CD4-positive, alpha-beta T cell (primary cell): ENCODE measurements around the gene MYL10. TPM values are rescaled to one million over a fixed set of nuclear protein-coding genes. Genes with fewer than 3 reads are reported as not detected.

Experiments
- ATAC-seq: fragments of 200-7000 bp; cut with Tn5 transposase; one replicate; pipeline ENCODE4 v1.10.0; 2022; ENCODE audit warnings: mild to moderate bottlenecking; ENCODE audit not compliant: poor library complexity
- CTCF ChIA-PET: fragments of 350-600 bp; sonication (Branson Sonifier 250); formaldehyde crosslinking; loops from one replicate; lab custom pipeline; 2021; ENCODE audit warnings: antibody characterized with exemption, inconsistent platforms; lab: Charles Lee
- POLR2A ChIA-PET: fragments of 350-600 bp; sonication (Branson Sonifier 250); formaldehyde crosslinking; loops from one replicate; lab custom pipeline; 2021; ENCODE audit warnings: antibody characterized with exemption, inconsistent platforms; lab: Charles Lee
- DNase-seq, 14 experiments: peaks; one replicate each; pipeline ENCODE4 v3.0.0-alpha.2; 2013 to 2020; ENCODE audit warnings: mixed read lengths in 2 of 14
- H3K27ac ChIP-seq, 2 donors: one replicate each; pipeline versions ENCODE4 v1.5.1 to v1.7.0; 2013; ENCODE audit warnings: low read length in 2 of 2, low read depth in 1 of 2, mild to moderate bottlenecking in 1 of 2
- H3K27me3 ChIP-seq, 2 experiments: 1 replicate in 1 of 2; 2 replicates in 1 of 2; pipeline versions ENCODE4 v1.6.1 to v1.7.0; 2013; ENCODE audit warnings: low read length in 2 of 2, control low read depth in 1 of 2, mild to moderate bottlenecking in 1 of 2, moderate library complexity in 1 of 2; ENCODE audit not compliant: insufficient read depth in 2 of 2, control insufficient read depth in 1 of 2
- H3K36me3 ChIP-seq: one replicate; pipeline ENCODE4 v1.6.1; 2013; ENCODE audit warnings: low read length, control low read depth; ENCODE audit not compliant: insufficient read depth
- H3K4me1 ChIP-seq: one replicate; pipeline ENCODE4 v1.6.1; 2013; ENCODE audit warnings: low read length, control low read depth; ENCODE audit not compliant: insufficient read depth
- H3K4me3 ChIP-seq: one replicate; pipeline ENCODE4 v1.5.1; 2013; ENCODE audit warnings: mild to moderate bottlenecking, low read length, moderate library complexity
- H3K9me3 ChIP-seq, 2 experiments: 1 replicate in 1 of 2; 2 replicates in 1 of 2; pipeline versions ENCODE4 v1.6.1 to v1.7.0; 2013; ENCODE audit warnings: low read length in 2 of 2, mild to moderate bottlenecking in 2 of 2, control low read depth in 1 of 2, moderate library complexity in 1 of 2; ENCODE audit not compliant: control insufficient read depth in 1 of 2, insufficient read depth in 1 of 2
- H3K27ac Mint-ChIP-seq: one replicate; pipeline ENCODE4 v1.8.0; 2020; ENCODE audit warnings: mixed read lengths
- H3K27me3 Mint-ChIP-seq: one replicate; pipeline ENCODE4 v1.8.0; 2021; ENCODE audit warnings: mixed read lengths
- H3K36me3 Mint-ChIP-seq: one replicate; pipeline ENCODE4 v1.8.0; 2021; ENCODE audit warnings: low read depth, mixed read lengths
- H3K4me1 Mint-ChIP-seq: one replicate; pipeline ENCODE4 v1.8.0; 2021; ENCODE audit warnings: low read depth, mixed read lengths
- H3K4me3 Mint-ChIP-seq: one replicate; pipeline ENCODE4 v1.8.0; 2020; ENCODE audit warnings: mild to moderate bottlenecking, mixed read lengths
- H3K9me3 Mint-ChIP-seq: one replicate; pipeline ENCODE4 v1.8.0; 2020; ENCODE audit warnings: mixed read lengths
- intact Hi-C, 2 experiments: fragments of 100-400 bp; cut with DNase I in 1 of 2; cut with micrococcal nuclease in 1 of 2; formaldehyde crosslinking; loops; one replicate each; pipeline versions ENCODE4 v1.15.1 to v1.9.0; 2023 to 2025; cut with DNase I, micrococcal nuclease
- total RNA-seq, 174 experiments: library from RNA in 2 of 174; stranded (reverse) in 2 of 174; gene quantifications; one replicate each; pipeline ENCODE4 v1.2.3 and lab custom pipeline; 2021 to 2026
- TF ChIP-seq, protein P1 (sequence below): fragments of 200-600 bp; IDR thresholded peaks from one replicate; pipeline ENCODE4 v1.8.0; 2022; ENCODE audit warnings: antibody characterized with exemption, mild to moderate bottlenecking

MYL10 gene
- total RNA-seq, 2 experiments from 2014 or later = not detected

DNA sequence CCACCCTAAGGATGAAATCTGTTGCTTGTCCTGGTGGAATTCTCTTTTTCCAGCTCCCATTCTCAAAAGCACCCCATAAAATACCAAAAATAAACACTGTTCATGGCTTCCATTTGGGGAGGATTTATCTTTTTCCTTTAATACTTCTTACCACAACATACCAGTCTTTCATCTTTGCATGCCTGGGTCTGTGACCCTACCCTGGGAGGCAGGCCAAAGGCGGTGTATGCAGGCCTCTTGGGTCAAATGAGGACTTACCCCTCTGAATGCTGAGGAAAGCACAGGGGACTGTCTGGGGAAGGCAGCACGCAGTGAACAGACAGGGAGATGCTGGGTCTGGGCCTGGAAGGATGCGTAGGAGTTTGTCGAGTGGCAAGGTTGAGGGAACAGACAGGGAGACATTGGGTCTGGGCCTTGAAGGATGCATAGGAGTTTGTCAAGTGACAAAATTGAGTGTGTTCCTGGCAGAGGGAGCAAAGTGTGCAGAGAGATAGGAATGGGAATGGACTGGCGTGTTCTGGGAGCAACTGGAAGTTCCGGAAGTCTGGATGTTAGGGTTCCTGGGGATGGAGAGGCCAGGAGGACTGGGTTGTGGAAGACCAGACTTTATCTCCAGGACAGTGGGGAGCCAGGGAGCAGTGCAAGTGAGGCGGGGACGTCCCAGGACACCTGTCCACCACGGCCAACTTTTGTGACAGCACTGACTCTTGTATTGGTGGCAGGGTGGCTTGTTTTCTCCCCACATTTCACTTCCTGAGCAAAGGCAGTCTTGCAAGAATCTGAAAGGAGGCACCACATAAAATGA, 40.8 kb downstream of the MYL10 start:
- Histone ChIP-seq H3K4me1 (no peaks in the 10 kb centered on the region), H3K27me3 (no peaks in the 10 kb centered on the region), H3K9me3 (no peaks in the 10 kb centered on the region), H3K36me3 (no peaks in the 10 kb centered on the region), H3K27ac (no peak overlapping the region), H3K4me3 (no peak overlapping the region)
- CTCF ChIA-PET = no interaction called here
- Mint-ChIP-seq H3K27me3 (peaks cover 2% of the 10 kb centered on the region), H3K27ac (no peak overlapping the region), H3K36me3 (no peaks in the 10 kb centered on the region), H3K4me1 (no peaks in the 10 kb centered on the region), H3K9me3 (no peaks in the 10 kb centered on the region), H3K4me3 (no peak overlapping the region)
- TF ChIP-seq, protein P1, sequence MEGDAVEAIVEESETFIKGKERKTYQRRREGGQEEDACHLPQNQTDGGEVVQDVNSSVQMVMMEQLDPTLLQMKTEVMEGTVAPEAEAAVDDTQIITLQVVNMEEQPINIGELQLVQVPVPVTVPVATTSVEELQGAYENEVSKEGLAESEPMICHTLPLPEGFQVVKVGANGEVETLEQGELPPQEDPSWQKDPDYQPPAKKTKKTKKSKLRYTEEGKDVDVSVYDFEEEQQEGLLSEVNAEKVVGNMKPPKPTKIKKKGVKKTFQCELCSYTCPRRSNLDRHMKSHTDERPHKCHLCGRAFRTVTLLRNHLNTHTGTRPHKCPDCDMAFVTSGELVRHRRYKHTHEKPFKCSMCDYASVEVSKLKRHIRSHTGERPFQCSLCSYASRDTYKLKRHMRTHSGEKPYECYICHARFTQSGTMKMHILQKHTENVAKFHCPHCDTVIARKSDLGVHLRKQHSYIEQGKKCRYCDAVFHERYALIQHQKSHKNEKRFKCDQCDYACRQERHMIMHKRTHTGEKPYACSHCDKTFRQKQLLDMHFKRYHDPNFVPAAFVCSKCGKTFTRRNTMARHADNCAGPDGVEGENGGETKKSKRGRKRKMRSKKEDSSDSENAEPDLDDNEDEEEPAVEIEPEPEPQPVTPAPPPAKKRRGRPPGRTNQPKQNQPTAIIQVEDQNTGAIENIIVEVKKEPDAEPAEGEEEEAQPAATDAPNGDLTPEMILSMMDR = no peak
- POLR2A ChIA-PET = no interaction called here
- no peak for ATAC-seq
- intact Hi-C loops = no loop called here
- no peak for DNase-seq

DNA sequence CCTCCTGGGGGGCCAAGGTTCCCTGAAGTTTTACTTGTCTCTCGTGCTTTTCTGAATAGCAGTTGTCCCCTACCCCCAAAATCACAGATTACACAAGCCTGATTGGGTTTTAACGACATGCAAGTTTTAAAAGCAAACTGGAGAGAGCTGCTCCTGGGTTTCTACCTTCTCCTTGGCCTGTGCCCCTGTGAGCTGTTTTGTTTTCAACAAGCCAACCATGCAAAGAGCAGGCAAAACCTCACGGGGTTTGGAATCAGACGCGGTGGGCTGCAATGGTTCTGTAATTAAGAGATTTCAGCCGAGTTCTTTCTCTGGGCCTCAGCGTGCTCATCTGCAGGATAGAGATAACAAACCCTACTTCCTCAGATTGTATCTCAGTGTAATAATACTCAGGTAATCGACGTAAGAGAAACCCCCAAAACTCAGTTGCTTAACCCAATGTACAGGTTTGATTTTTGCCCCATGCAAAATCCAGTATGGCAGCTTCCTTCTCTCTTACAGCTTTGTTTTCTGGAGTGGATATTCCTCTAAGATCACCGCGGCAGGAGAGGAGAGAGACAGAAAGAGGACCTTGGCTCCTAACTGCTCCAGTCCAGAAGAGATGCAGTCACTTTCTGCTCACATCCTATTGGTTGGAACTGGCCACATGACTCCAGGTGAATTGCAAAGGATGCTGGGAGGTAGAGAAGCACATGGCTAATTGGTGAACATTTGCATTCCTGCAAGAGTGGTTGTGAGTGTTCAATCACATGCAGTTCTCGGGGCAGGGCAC, 42.0 kb downstream of the MYL10 start:
- TF ChIP-seq, protein P1 = no peak
- Mint-ChIP-seq H3K4me3 (no peak overlapping the region), H3K27ac (no peak overlapping the region), H3K4me1 (no peaks in the 10 kb centered on the region), H3K9me3 (no peaks in the 10 kb centered on the region), H3K27me3 (peaks cover 9% of the 10 kb centered on the region), H3K36me3 (no peaks in the 10 kb centered on the region)
- no peaks in the 10 kb centered on the region for H3K27me3 ChIP-seq
- H3K27ac ChIP-seq = no peak overlapping the region
- ATAC-seq (no peak), DNase-seq (no peak)
- intact Hi-C loops = no loop called here
- H3K4me3 ChIP-seq = no peak overlapping the region
- H3K9me3 ChIP-seq = no peaks in the 10 kb centered on the region
- POLR2A ChIA-PET = no interaction called here
- H3K36me3 ChIP-seq = no peaks in the 10 kb centered on the region
- H3K4me1 ChIP-seq = no peaks in the 10 kb centered on the region
- CTCF ChIA-PET = no interaction called here

DNA sequence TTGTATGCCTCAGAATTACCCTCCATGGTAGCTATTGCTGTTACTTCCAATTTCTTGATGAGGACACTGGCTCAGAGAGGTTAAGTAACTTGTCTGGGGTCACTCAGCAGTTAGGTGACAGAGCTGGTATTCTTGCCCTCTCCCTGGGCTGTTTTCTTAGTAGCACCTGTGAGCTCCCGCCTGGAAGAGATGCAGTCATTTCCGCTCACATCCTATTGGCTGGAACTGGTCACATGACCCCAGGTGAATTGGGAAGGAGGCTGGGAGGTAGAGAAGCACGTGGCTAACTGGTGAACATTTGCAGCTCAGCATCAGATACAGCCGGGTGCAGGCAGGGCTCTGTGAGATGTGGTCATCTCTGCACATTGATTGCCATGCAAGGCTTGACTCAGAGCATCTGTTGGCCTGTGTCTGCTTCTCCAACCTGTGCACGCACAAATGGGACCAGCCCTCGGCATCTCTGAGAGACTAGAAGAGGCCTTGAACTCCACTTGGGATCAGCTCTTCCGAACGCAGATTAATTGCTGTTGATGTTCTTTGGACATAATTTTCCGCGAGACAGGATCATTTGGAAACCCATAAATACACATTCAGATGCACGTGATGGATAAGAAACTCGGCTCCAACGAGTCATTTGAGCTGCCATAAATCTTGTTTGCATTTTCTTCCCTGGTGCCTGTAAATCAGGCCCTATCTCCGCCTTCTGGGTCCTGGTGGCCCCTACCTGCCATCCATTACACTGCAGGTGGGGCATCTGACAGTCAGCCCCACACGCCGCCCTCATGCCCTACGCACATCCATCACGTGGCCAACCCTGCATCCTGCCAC, 42.8 kb downstream of the MYL10 start:
- DNase-seq = no peak
- H3K27me3 ChIP-seq = no peaks in the 10 kb centered on the region
- no peak overlapping the region for H3K27ac Mint-ChIP-seq
- no peaks in the 10 kb centered on the region for H3K36me3 Mint-ChIP-seq
- no peaks in the 10 kb centered on the region for H3K4me1 Mint-ChIP-seq
- ChIA-PET POLR2A (no interaction called here), CTCF (no interaction called here)
- intact Hi-C loops = no loop called here
- TF ChIP-seq, protein P1 = no peak
- H3K9me3 ChIP-seq = no peaks in the 10 kb centered on the region
- H3K4me1 ChIP-seq = no peaks in the 10 kb centered on the region
- H3K27me3 Mint-ChIP-seq = peaks cover 9% of the 10 kb centered on the region
- ATAC-seq = no peak
- no peak overlapping the region for H3K27ac ChIP-seq
- no peaks in the 10 kb centered on the region for H3K36me3 ChIP-seq
- H3K4me3 Mint-ChIP-seq = no peak overlapping the region
- H3K4me3 ChIP-seq = no peak overlapping the region
- H3K9me3 Mint-ChIP-seq = no peaks in the 10 kb centered on the region
